Measurements from ENCODE around the gene SETMAR.
"Not testable (repeated sequence)": the region's sequence is repeated elsewhere in the genome, so short reads cannot be mapped to it uniquely, and the experiment has no call there.

Gene SETMAR

DNA sequence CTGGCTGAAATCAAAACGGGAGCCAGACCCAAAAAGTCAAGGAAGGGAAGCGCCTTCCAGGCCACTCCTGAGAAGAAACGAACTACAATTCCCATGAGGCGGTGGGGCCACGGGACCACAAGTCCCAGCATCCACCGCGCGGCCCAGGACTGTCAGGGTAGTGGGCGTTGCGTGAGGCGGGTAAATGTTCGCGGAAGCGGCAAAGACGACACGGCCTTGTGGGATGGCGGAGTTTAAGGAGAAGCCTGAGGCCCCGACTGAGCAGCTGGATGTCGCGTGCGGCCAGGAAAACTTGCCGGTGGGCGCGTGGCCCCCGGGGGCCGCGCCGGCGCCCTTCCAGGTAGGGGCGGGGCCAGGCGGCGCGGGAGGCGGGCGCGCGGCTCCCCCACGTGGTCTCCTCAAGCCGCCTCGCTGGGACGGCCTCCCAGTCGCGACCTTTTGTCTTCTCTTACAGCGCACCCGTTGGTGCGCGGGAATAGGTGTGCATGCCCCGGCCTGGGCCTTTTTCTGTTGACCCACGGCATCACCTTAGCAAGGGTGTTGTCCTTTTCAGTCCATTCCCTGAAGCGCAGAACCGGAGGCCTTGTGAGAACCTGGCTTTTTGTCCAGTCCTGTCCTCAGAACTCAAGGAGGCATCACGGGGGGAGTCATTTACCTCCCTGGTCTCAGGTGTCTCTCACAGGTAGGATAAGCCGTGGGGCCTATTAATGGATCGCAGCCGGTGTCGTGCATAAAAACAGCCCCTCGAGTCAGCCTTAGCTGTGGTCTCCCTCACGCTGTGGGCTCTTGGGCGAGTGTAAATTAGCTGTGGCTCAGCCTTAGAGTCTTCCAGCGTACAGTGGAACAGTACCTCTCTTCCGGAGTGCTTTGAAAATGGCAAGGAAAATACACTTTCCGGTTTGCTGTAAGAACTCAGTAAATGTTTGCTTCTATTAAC lies at the start of gene SETMAR:
SETMAR (plus strand) TSS at position 183 of the 937 bp plus-strand sequence; CDS start at position 185, 2 bp downstream.
- peak; percentile 94 for DNase-seq

- DNase-seq = no peak
These were observed 41.8 kb upstream of the SETMAR start for GRCh38 chr3:4261406-4261805.

DNA sequence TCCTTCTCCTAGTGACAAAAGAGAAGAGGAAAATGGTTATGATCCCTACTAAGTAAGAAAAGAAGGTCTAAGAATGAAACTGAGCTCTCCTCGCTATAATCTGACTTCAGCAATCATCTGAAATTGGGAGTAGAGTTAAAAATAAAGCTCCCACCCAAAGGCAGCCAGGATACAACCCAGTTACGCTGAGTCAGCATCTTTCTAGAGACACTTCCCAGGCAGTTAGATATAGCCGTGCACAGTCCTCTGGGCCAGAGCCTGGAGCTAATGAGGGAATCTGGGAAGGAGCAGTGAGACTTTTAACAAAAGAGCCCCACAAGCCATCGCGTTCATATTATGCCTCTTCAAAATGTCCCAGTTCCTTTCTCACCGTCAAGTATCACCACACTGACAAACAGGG lies 39.1 kb upstream of the SETMAR start:
- DNase-seq = no peak

DNA sequence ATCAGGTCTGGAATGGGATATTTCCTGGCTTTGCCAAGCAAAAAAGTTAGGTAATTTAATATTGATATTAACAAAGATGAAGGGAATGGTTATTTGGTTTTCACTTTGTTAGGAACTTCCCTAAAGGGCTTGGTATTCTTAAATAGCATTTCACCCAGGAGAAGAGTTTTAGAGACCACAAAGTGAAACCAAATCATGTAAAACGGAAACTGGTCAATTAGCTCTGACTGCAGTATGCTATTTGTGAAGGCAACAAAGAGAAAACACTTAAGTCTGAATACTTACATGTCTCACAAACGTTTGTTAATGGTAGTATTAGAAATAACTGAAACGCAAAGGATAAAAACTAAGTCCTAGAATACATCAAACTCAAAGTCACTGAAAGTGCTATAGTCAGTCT lies 32.4 kb upstream of the SETMAR start:
- DNase-seq = no peak

DNA sequence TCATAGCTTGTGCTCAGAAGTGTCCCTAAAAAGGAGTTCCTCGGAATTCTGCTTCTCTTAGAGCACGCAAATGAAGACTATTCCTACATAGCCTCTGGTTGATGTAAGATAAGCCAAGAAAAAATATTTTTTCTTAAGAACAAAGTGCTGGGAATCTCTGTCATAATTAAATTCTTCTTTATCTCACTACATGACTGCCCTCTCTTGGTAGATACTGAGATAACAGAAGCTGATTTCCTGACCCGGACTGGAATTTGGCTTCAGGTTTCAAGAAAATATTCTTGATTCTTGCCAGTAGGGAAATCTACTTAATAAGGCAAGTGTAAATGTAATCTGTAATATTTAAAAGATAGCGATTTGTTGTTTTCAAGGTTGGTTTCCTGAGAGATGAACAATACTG lies 31.3 kb upstream of the SETMAR start:
- no peak for DNase-seq

GRCh38 chr3:4279516-4280105 lies 23.6 kb upstream of the SETMAR start:
- DNase-seq = no peak

DNA sequence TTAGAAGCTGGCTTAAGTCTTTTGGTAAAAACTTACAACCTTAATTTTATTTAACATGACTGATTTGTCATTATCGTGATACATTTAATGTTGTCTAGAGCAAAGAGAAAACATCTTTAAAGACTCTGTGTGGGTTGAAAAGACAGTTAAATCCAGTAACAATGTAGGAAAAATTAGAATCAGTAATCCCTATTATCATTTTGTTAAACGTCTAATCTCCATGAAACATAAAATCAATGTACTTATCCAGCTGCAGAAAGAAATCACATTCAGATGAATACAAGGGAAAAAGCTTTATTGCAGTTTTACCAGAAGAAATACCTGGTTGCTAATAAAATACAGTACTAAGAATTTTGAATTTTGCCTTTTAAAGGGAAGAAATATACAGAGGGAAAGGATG lies 21.2 kb upstream of the SETMAR start:
- no peak for DNase-seq

GRCh38 chr3:4284865-4285264 lies 18.3 kb upstream of the SETMAR start:
- no peak for DNase-seq

GRCh38 chr3:4289044-4289443 lies 14.1 kb upstream of the SETMAR start:
- no peak for DNase-seq

- DNase-seq = peak; percentile 65
These were observed 12.8 kb upstream of the SETMAR start for GRCh38 chr3:4290272-4290893.

GRCh38 chr3:4292301-4292700 lies 10.9 kb upstream of the SETMAR start:
- DNase-seq = no peak

DNA sequence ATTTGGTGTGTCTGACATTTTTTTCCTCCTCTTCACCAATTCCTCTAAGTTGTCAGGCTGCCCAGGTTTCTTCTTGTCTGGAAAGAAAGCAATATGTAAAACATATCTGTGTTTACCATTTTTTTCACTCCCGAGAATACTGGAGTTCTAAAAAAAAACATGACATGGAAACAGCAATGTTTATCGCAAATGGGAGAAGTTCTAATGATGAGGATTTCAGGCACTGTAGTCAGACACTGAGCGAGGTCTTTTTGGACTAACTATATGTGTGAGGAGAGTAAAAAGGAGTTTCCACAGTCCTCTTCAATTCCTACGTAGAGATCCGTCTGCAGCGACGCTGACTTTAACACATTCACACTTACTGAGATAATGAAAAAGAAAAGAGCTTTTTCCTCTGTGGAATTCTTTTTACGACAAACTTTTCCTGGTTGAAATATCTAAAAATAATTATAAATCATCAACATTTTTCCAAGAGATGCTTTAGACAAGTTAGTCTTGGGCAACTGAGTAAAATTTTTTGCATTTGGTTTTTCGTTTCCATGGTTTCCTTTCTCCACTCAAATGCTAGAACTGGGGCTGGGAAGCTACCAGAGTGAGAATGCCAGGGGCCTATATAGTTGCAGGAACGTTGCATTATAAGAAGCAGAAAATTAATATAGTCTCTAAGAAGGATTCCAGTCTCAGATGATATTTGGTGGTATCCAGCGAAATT lies 8.4 kb upstream of the SETMAR start:
- no peak for DNase-seq

DNA sequence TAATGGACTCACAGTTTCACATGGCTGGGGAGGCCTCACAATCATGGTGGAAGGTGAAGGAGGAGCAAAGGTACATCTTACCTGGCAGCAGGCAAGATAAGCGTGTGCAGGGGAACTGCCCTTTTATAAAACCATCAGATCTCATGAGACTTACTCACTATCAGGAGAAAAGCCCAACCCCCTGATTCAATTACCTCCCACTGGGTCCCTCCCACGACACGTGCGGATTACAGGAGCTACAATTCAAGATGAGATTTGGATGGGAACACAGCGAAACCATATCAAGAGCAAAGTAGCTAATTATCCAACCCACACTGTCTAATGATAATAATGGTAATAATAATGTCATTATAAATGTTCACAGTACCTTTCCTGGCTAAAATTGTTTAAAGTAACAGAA lies 6.7 kb upstream of the SETMAR start:
- not testable (repeated sequence) for DNase-seq

DNA sequence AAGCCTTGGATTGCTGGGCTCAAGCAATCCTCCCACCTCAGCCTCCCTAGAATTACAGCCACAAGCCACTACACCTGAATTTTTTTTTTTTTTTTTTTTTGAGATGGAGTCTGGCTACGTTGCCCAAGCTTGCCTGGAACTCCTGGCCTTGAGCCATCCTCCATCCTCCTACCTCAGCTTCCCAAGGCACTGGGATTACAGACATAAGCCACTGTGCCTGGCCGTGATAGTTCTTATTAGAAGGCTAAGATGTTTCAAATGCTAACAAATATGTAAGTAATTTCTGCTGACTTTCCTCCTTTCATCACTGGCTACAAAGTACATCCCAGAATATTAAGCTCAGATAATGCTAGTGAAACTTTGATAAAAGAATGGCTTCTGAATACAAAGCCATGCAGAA lies 5.7 kb upstream of the SETMAR start:
- DNase-seq = no peak

- DNase-seq = peak; percentile 62
These were observed 422 bp upstream of the SETMAR start for GRCh38 chr3:4302747-4303146.

- not testable (repeated sequence) for DNase-seq
These were observed 2.0 kb downstream of the SETMAR start for GRCh38 chr3:4305210-4305609.

DNA sequence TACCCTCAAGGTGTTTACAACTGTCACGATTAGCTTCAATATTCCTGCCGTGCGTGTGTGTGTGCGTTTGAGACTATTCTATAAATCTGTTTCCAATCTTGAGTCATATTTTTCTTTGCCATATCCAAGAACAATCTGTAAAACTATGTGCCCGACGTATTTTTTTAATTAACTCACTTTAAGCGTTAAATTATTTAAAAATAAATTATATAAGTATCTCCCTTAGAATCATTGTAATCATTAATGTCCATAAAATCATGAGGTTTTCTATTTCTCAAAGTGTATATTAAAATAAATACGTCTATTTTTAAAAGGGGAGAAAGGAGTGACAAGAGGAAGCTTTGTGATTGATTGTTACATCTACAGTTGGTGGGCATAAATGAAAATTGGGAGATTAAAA lies 2.9 kb downstream of the SETMAR start:
- DNase-seq = no peak

DNA sequence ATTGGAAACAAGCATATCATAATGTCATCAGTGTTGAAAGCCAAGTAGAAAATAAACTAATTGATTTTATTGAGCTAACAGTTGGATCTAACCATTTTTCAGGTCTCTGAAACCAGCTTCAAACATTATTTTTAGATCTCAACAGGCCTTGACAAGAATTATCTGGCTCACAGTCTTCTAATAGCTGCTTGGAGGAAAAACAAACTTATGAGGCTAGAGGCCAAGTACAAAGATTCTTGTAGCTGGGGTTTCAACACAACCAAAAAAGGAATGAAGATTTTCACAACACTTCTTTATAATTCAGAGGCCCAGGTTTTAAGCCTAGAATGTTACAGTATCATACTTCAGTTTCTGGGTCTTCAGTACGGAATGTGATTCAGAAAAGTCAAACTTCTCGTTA lies 3.7 kb downstream of the SETMAR start:
- no peak for DNase-seq

DNA sequence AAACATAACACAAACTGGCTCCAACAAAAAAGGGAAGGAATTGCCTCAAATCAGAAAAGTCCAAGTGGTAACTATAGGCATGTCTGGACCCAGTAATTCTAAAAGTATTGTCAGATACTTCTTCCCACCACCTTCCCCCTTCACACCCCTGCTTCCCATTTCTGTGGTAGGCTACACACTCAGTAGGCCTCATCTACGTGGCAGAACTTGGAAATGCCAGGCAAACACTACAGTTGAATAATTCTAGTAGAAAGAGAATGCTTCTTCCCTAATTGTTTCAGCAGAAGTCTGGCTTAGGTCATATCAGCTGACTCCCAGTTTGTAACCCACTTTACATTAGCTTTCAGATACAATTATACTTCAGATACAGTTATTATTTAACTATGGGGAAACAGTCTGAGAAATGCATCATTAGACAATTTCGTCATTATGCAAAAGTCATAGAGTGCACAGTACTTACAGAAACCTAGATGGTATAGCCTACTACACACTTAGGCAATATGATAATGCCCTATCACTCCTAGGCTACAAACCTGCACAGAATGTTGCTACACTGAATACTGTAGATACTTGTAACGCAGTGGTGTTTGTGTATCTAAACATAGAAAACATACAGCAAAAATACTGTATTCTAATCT lies 6.4 kb downstream of the SETMAR start:
- no peak for DNase-seq

DNA sequence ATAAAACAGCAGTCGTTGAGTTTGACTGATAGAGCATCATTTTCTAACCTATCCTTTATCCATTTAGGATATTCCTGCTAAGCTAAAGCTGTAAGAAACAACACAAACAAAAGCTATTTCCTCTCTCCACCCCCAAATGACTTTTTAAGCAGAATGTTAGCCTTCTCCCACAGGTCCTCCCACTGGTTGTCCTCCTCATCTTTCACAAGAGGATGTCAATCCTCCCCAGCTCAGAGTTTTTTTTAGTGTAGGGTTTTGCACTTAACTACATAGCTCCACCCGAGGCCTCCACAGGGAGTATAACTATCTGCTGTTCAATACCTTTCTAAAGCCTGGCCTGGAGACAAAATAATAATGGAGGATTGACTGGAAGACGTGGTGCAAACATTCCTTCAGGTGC lies 7.8 kb downstream of the SETMAR start:
- no peak for DNase-seq

DNA sequence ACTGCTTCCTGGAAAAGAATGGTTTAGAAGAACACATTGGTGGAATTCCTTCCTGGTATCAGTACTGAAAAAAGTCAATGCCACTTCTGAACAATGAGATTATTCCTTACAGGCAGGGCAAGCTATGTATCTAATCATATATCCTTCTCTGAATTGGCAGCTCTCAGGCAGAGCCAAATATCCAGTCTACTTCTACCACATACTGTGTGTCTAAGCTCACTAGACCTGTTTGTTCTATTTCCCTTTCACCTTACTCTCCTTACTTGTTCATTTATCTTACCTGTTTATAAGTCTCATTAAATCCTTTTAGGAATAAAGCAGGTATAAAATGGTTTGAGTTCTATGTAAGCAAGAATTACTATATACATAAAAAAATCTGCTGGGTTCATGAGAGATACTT lies 8.3 kb downstream of the SETMAR start:
- no peak for DNase-seq

- DNase-seq = no peak
These were observed 10.6 kb downstream of the SETMAR start for GRCh38 chr3:4313606-4314293.

All from activated effector memory CD4-positive, alpha-beta T cell treated with anti-CD3 and anti-CD28 coated beads, Interleukin-2, amount 50 U/mL, for 16 hours (primary cell).